Stimulated activated CD4-positive, alpha-beta T cell treated with anti-CD3 and anti-CD28 coated beads, Interleukin-4, amount 100 ng/mL, for 48 hours (primary cell): ENCODE measurements around the gene KCNK7.
A peak's percentile ranks its signal among the peaks of the same experiment; 100 is the strongest.

Source experiments
- DNase-seq, 2 donors: peaks; one replicate each; pipeline ENCODE4 v3.0.0-alpha.2; 2020; ENCODE audit warnings: low read depth in 2 of 2

KCNK7 gene

GRCh38 chr11:65557280-65558001, 38.2 kb downstream of the KCNK7 start:
- DNase-seq, result no peak

- no peak for DNase-seq
Observed at GRCh38 chr11:65556470-65557279, 38.9 kb downstream of the KCNK7 start.

GRCh38 chr11:65555693-65556231, 39.8 kb downstream of the KCNK7 start:
- no peak for DNase-seq

- no peak for DNase-seq
Observed at GRCh38 chr11:65554842-65555430, 40.7 kb downstream of the KCNK7 start.

GRCh38 chr11:65554057-65554818, 41.4 kb downstream of the KCNK7 start:
- DNase-seq, result no peak

- DNase-seq, result no peak
Observed at GRCh38 chr11:65553301-65554001, 42.1 kb downstream of the KCNK7 start.

GRCh38 chr11:65552388-65552951, 43.1 kb downstream of the KCNK7 start:
- no peak for DNase-seq

GRCh38 chr11:65551572-65552387, 43.8 kb downstream of the KCNK7 start:
- no peak for DNase-seq

- DNase-seq, result no peak
Observed at GRCh38 chr11:65549096-65549495, 46.5 kb downstream of the KCNK7 start.

- DNase-seq, result no peak
Observed at GRCh38 chr11:65548395-65548794, 47.2 kb downstream of the KCNK7 start.

GRCh38 chr11:65547446-65548125, 48.0 kb downstream of the KCNK7 start:
- no peak for DNase-seq

GRCh38 chr11:65546217-65546958, 49.2 kb downstream of the KCNK7 start:
- DNase-seq, result peak; percentile 97 to 99

GRCh38 chr11:65545853-65546216, 49.8 kb downstream of the KCNK7 start:
- no peak for DNase-seq
